ENCODE data around the gene CCSER2.

The CCSER2 gene

GRCh38 chr10:84348447-84348846 is 20.1 kb downstream of the CCSER2 start:
- no peak for DNase-seq

GRCh38 chr10:84348860-84349259 is 20.5 kb downstream of the CCSER2 start:
- DNase-seq = no peak

- DNase-seq = peak; percentile 64 to 77
These were observed 24.0 kb downstream of the CCSER2 start for GRCh38 chr10:84352251-84352842.

GRCh38 chr10:84353052-84353803 is 24.8 kb downstream of the CCSER2 start:
- DNase-seq = no peak

GRCh38 chr10:84354623-84355022 is 26.2 kb downstream of the CCSER2 start:
- DNase-seq = no peak

- DNase-seq = no peak
These were observed 26.7 kb downstream of the CCSER2 start for GRCh38 chr10:84355106-84355505.

GRCh38 chr10:84356928-84357327 is 28.5 kb downstream of the CCSER2 start:
- peak; percentile 15 to 51 for DNase-seq

- no peak for DNase-seq
These were observed 30.4 kb downstream of the CCSER2 start for GRCh38 chr10:84358743-84359142.

- DNase-seq = no peak
These were observed 32.4 kb downstream of the CCSER2 start for GRCh38 chr10:84360637-84361365.

- DNase-seq = no peak
These were observed 37.0 kb downstream of the CCSER2 start for GRCh38 chr10:84365335-84365881.

- no peak for DNase-seq
These were observed 37.7 kb downstream of the CCSER2 start for GRCh38 chr10:84366041-84366440.

- DNase-seq = no peak
These were observed 38.9 kb downstream of the CCSER2 start for GRCh38 chr10:84367256-84367655.

GRCh38 chr10:84368828-84369227 is 40.4 kb downstream of the CCSER2 start:
- no peak for DNase-seq

- DNase-seq = no peak
These were observed 41.9 kb downstream of the CCSER2 start for GRCh38 chr10:84370283-84370682.

- no peak for DNase-seq
These were observed 43.6 kb downstream of the CCSER2 start for GRCh38 chr10:84371944-84372343.

GRCh38 chr10:84373000-84373399 is 44.6 kb downstream of the CCSER2 start:
- no peak for DNase-seq

- no peak for DNase-seq
These were observed 46.1 kb downstream of the CCSER2 start for GRCh38 chr10:84374455-84374854.

GRCh38 chr10:84375011-84375410 is 46.6 kb downstream of the CCSER2 start:
- DNase-seq = peak; percentile 25 to 67

- no peak for DNase-seq
These were observed 47.5 kb downstream of the CCSER2 start for GRCh38 chr10:84375881-84376280.

GRCh38 chr10:84388148-84388547 is 59.8 kb downstream of the CCSER2 start:
- no peak for DNase-seq

GRCh38 chr10:84390364-84390763 is 62.0 kb downstream of the CCSER2 start:
- no peak for DNase-seq

- no peak for DNase-seq
These were observed 62.9 kb downstream of the CCSER2 start for GRCh38 chr10:84391326-84391725.

GRCh38 chr10:84392181-84392580 is 63.8 kb downstream of the CCSER2 start:
- no peak for DNase-seq

GRCh38 chr10:84395581-84395980 is 67.2 kb downstream of the CCSER2 start:
- no peak for DNase-seq
